H1 (cell line): ENCODE results near the gene RBM42. TPM values are rescaled to one million over a fixed set of nuclear protein-coding genes. Genes with fewer than 3 reads are reported as not detected.

Experiments used
- polyA plus RNA-seq, 7 experiments: library from polyadenylated mRNA; depleted of rRNA in 3 of 7; stranded (reverse) in 5 of 7; unstranded in 2 of 7; fragments of >200 nt in 5 of 7; fragments of 200-250 nt in 2 of 7; gene quantifications; 1 replicate in 5 of 7; 2 replicates in 1 of 7; 4 replicates in 1 of 7; pipeline versions ENCODE4 v1.2.1 to v1.2.3, GENCODE V29; 2011 to 2013; ENCODE audit warnings: missing spikeins in 2 of 7, mixed read lengths in 2 of 7
- total RNA-seq: library from RNA; stranded (reverse); fragmentation: NEBNext Ultra II Directional; extraction: Animal tissue kit (Norgen Biotek cat#: 25700); gene quantifications from 2 replicates; pipeline ENCODE4 v1.2.1, GENCODE V29; 2021

Gene RBM42
- total and polyA plus RNA-seq, 2 of the 8 experiments (the other 6 are each of a cell fraction or from before 2014, with no cell fraction given), result 59.8 to 80.8 TPM

Other genes starting within 250 kb of the RBM42 start
- not detected in 2 replicates for gene FFAR2, start 180.8 kb upstream of the RBM42 start, total RNA-seq
- gene FFAR2, start 180.8 kb upstream of the RBM42 start, polyA plus RNA-seq (2011; rRNA removed), result not detected in 2 replicates
- 0.69 and 1.0 TPM in 2 replicates for gene KRTDAP, start 138.6 kb upstream of the RBM42 start, total RNA-seq
- 0.88 and 1.1 TPM in 2 replicates for gene KRTDAP, start 138.6 kb upstream of the RBM42 start, polyA plus RNA-seq (2011; rRNA removed)
- gene DMKN, start 115.4 kb upstream of the RBM42 start, total RNA-seq, result 286 and 290 TPM in 2 replicates
- gene DMKN, start 115.4 kb upstream of the RBM42 start, polyA plus RNA-seq (2011; rRNA removed), result 330 and 379 TPM in 2 replicates
- not detected in 2 replicates for gene SBSN, start 100.7 kb upstream of the RBM42 start, total RNA-seq
- not detected in 2 replicates for gene SBSN, start 100.7 kb upstream of the RBM42 start, polyA plus RNA-seq (2011; rRNA removed)
- not detected in 2 replicates for gene GAPDHS, start 95.6 kb upstream of the RBM42 start, total RNA-seq
- gene GAPDHS, start 95.6 kb upstream of the RBM42 start, polyA plus RNA-seq (2011; rRNA removed), result 0.26 and 0.47 TPM in 2 replicates
- gene TMEM147, start 83.4 kb upstream of the RBM42 start, total RNA-seq, result 157 and 159 TPM in 2 replicates
- gene TMEM147, start 83.4 kb upstream of the RBM42 start, polyA plus RNA-seq (2011; rRNA removed), result 372 and 418 TPM in 2 replicates
- 0.31 and 0.50 TPM in 2 replicates for gene ATP4A, start 65.4 kb upstream of the RBM42 start, total RNA-seq
- gene ATP4A, start 65.4 kb upstream of the RBM42 start, polyA plus RNA-seq (2011; rRNA removed), result 1.2 and 1.4 TPM in 2 replicates
- gene PMIS2, start 42.9 kb upstream of the RBM42 start, total RNA-seq, result not detected in 2 replicates
- gene PMIS2, start 42.9 kb upstream of the RBM42 start, polyA plus RNA-seq (2011; rRNA removed), result 0.25 TPM in 1 of 2 replicates, not detected in the other
- 18.9 and 25.7 TPM in 2 replicates for gene HAUS5, start 16.3 kb upstream of the RBM42 start, total RNA-seq
- gene HAUS5, start 16.3 kb upstream of the RBM42 start, polyA plus RNA-seq (2011; rRNA removed), result 13.8 and 20.1 TPM in 2 replicates
- gene ETV2, start 12.7 kb downstream of the RBM42 start, total RNA-seq, result 0.88 and 1.8 TPM in 2 replicates
- gene ETV2, start 12.7 kb downstream of the RBM42 start, polyA plus RNA-seq (2011; rRNA removed), result 1.3 and 2.3 TPM in 2 replicates
- gene COX6B1, start 19.3 kb downstream of the RBM42 start, total RNA-seq, result 436 and 437 TPM in 2 replicates
- gene COX6B1, start 19.3 kb downstream of the RBM42 start, polyA plus RNA-seq (2011; rRNA removed), result 884 and 1,052 TPM in 2 replicates
- gene UPK1A, start 37.5 kb downstream of the RBM42 start, total RNA-seq, result 0.56 and 0.61 TPM in 2 replicates
- gene UPK1A, start 37.5 kb downstream of the RBM42 start, polyA plus RNA-seq (2011; rRNA removed), result 9.8 and 9.9 TPM in 2 replicates
- gene ZBTB32, start 75.5 kb downstream of the RBM42 start, total RNA-seq, result 0.42 and 0.50 TPM in 2 replicates
- gene ZBTB32, start 75.5 kb downstream of the RBM42 start, polyA plus RNA-seq (2011; rRNA removed), result 0.11 and 0.17 TPM in 2 replicates
- gene KMT2B, start 89.0 kb downstream of the RBM42 start, total RNA-seq, result 38.6 and 41.5 TPM in 2 replicates
- gene KMT2B, start 89.0 kb downstream of the RBM42 start, polyA plus RNA-seq (2011; rRNA removed), result 26.7 and 42.2 TPM in 2 replicates
- gene IGFLR1, start 113.4 kb downstream of the RBM42 start, total RNA-seq, result 8.4 and 12.2 TPM in 2 replicates
- 28.9 and 40.3 TPM in 2 replicates for gene IGFLR1, start 113.4 kb downstream of the RBM42 start, polyA plus RNA-seq (2011; rRNA removed)
- 15.1 and 18.5 TPM in 2 replicates for gene U2AF1L4, start 116.4 kb downstream of the RBM42 start, total RNA-seq
- gene U2AF1L4, start 116.4 kb downstream of the RBM42 start, polyA plus RNA-seq (2011; rRNA removed), result 32.7 TPM in 2 replicates
- 75.3 and 80.2 TPM in 2 replicates for gene PSENEN, start 116.6 kb downstream of the RBM42 start, total RNA-seq
- gene PSENEN, start 116.6 kb downstream of the RBM42 start, polyA plus RNA-seq (2011; rRNA removed), result 66.7 and 73.9 TPM in 2 replicates
- 2.9 and 3.8 TPM in 2 replicates for gene LIN37, start 119.5 kb downstream of the RBM42 start, total RNA-seq
- 8.5 and 9.8 TPM in 2 replicates for gene LIN37, start 119.5 kb downstream of the RBM42 start, polyA plus RNA-seq (2011; rRNA removed)
- gene HSPB6, start 128.0 kb downstream of the RBM42 start, total RNA-seq, result 0.44 TPM in 1 of 2 replicates, not detected in the other
- 0.91 and 1.6 TPM in 2 replicates for gene HSPB6, start 128.0 kb downstream of the RBM42 start, polyA plus RNA-seq (2011; rRNA removed)
- 20.8 and 28.9 TPM in 2 replicates for gene PROSER3, start 129.1 kb downstream of the RBM42 start, total RNA-seq
- gene PROSER3, start 129.1 kb downstream of the RBM42 start, polyA plus RNA-seq (2011; rRNA removed), result 17.8 and 27.8 TPM in 2 replicates
- 25.0 and 25.2 TPM in 2 replicates for gene ARHGAP33, start 146.5 kb downstream of the RBM42 start, total RNA-seq
- 6.5 and 11.2 TPM in 2 replicates for gene ARHGAP33, start 146.5 kb downstream of the RBM42 start, polyA plus RNA-seq (2011; rRNA removed)
- gene PRODH2, start 183.8 kb downstream of the RBM42 start, total RNA-seq, result not detected in 2 replicates
- gene PRODH2, start 183.8 kb downstream of the RBM42 start, polyA plus RNA-seq (2011; rRNA removed), result not detected in 2 replicates
- gene NPHS1, start 223.5 kb downstream of the RBM42 start, total RNA-seq, result 0.40 and 1.4 TPM in 2 replicates
- 1.3 and 1.9 TPM in 2 replicates for gene NPHS1, start 223.5 kb downstream of the RBM42 start, polyA plus RNA-seq (2011; rRNA removed)
- gene KIRREL2, start 227.9 kb downstream of the RBM42 start, total RNA-seq, result 4.6 TPM in 2 replicates
- 2.4 and 3.3 TPM in 2 replicates for gene KIRREL2, start 227.9 kb downstream of the RBM42 start, polyA plus RNA-seq (2011; rRNA removed)
- 22.0 and 22.2 TPM in 2 replicates for gene APLP1, start 239.5 kb downstream of the RBM42 start, total RNA-seq
- 19.9 and 32.4 TPM in 2 replicates for gene APLP1, start 239.5 kb downstream of the RBM42 start, polyA plus RNA-seq (2011; rRNA removed)